Fibroblast of skin of right biceps (primary cell): ENCODE data around the gene SNAPC4.

Experiments used
- DNase-seq: peaks from one replicate; pipeline ENCODE4 v3.0.0-alpha.2; 2013

SNAPC4 gene

GRCh38 chr9:136370687-136371532 lies 29.1 kb downstream of the SNAPC4 start:
- no peak for DNase-seq

DNA sequence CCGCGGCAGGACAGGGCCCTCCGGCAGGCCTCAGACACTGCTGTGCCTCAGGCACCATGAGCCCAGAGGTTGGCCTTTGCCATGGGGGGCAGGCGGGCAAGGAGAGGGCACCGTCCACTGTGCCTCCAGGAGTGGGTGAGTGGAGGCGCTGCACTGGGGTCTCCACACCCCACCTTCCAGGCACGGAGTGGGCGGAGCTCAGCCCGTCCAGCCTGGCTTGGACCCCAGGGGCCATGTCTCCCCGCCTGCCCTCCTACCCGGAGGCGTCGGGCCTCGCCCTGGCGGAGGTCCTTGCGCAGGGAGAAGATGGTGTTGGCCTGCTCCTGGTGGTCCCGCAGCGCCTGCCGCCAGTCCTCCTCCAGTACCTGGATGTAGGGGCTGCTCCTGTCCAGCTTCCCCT lies 29.9 kb downstream of the SNAPC4 start:
- DNase-seq = no peak

DNA sequence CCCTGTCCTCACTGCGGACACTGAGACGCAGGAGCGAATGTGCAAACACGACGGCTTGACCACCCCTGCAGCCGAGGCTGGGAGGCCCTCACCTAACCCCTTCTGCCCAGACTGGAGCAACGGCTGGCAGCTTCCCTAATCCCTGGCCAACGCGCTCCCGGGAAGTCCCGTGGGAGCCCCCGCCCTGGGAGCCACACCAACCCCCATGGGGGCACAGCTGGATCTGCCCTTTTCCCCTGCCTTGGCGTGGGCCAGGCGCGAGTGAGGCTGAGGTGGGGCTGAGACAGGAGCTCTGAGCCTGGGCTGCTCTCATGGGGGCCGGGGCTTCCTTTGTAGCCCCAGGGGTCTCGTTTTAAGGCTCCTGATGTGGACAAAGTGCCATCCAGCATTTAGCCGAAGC lies 31.8 kb downstream of the SNAPC4 start:
- no peak for DNase-seq

DNA sequence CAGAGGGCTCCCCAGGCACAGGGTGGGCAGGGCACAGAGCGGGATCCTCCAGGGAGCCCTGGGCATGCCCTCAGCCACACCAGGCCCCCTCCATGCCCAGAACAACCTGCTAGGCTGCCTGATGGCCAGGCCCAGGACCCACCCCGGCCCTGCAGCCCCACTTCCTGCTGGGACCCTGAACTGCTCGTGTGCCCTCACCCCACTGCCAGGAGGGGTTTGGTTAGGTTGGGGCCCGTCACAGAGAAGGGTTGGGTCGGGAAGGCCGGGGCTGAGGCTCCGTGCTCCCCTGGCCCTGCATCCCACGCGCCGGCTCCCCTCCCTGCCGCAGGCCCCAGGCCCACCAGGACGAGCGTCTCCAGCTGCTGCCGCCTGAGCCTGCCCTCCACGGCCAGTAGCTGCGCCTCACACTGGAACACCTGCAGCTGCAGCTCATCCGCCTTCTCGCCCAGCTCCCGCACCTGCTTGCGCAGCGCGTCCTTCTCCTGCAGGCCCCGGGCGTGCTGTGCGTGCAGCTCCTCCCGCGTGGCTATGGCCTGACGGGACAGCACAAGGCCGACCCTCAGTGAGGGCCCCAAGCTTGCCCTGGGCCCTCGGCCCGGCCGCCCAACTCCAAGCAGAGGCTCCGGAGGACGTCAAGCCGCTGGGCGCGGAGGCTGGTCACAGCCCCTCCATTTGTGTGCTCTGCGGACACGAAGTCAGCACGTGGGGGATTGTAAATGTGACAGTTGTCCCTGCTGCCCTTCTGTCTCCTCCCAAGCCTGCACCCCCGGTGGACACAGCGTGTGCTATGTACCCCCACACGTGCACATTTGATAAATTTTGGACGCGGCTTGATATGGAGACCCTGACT lies 32.4 kb downstream of the SNAPC4 start:
- DNase-seq = no peak

DNA sequence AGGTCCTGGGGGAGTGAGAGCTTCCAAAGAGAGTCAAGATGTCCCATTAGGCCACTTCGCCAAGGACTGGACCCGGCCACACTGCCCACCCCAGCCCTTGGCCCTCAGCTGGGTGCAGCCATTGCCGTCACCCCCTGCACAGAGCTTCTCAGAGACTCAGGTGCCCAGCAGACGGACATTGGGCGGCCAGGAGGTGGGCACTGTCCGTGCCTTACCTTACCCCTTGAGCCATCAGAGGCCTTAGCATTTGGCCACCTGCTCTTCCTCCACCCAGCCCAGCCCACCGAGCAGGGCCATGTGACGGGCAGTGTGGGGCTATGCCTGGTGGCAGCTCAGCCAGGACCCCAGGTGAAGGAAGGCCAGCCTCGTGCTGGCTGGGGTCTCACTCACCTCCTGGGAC lies 33.1 kb downstream of the SNAPC4 start:
- no peak for DNase-seq

DNA sequence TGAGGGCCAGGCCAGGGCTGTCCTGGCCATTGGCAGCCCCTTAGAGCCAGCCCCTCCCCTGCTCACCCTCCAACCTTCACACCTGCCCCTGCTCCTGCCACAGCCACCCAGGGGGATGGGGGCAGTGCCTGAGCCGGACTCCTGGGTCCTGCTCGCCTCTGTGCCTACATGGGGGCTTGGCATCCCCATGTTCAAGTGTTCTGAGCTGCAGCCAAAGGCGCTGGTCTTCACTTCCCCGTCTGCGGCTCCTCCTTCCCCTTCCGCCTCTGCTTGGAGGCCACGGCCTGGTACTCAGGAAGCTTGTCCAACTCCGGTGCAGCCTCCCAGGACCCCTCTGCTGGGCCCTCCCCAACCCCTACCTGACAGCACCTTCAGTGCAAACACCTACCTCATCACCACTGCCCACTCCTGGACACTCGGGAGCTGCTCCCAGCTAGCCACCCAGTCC lies 34.2 kb downstream of the SNAPC4 start:
- no peak for DNase-seq

DNA sequence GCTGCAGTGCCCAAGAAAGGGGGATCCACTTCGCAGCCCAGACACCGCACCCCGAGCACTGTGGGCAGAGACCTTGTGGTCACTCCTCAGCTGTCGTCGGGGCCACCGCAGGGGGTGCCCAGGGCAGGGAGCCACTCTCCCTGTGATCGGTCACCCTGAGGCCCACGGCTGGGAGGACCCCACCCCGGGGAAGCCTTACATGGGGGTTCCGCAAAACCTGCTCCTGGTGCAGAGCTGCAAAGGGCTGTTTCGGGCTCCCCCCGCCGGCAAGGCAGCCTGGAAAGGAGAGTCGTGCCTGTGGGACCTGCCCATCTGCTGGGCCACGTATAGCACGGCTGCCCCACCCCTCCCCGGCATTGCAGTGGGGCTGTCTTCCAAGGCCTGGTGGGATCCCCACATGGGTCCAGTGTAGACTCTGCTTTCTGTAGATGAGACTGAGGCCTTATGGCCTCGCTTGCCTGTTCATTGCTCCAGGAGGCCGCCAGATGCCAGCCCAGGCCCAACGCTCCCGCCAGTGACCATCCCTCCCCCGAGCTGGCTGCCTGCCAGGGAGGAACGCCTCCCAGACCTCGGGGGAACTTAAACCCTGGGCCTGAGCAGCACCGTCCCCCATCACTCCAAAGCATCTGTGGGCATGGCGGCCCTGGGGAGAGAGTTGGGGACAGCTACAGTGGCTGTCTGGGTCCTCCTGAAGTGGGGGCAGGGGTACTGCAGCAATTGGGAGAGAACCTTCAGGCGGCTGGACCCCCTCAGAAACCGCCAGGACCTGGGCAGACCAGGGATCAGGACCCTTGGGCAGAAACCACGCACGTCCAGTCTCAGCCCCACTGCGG lies 34.8 kb downstream of the SNAPC4 start:
- no peak for DNase-seq

GRCh38 chr9:136363949-136364748 lies 35.8 kb downstream of the SNAPC4 start:
- DNase-seq = no peak

DNA sequence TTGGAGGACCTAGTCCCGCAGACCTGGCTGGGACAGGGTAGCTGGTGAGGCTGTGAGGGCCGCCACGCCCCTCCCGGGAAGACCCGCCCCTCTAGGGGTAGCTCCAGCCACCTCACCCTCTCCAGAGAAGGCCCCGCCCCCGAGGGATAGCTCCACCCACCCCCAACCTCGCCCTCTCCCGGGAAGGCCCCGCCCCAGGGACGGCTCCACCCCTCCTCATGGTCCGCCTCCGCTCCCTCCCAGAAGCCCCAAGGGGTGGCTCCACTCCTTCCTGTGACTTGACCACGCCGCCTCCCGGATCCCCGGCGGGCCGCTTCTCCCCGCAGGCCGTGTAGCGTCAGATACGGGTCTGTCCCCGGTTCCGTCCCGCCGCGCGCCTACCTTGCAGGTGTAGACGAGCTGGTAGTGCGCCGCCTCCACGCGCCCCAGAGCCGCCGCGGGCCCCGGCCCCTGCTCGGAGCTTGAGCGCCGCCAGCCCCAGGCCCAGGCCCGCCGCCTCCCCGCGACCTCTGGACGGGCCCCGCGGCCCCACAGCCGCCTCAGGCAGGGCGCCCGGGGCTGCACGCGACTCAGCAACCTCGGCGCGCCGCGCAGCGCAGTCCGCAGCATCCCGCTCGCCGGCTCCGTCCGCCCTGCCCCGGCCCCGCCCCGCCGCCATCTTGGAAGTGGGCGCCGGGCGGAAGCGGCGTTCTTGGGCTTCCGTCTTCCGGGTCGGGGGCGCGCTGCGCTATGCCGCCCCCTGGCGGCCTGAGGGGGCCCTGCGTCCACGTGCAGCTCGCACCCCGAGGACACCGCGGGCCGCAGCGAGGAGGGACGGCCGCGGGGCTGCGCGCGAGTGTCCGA lies 36.6 kb downstream of the SNAPC4 start, which contains the start of gene DNLZ:
Gene DNLZ (minus strand): TSS at position 639 of the 843 bp plus-strand sequence. CDS start 30 bp downstream, at position 609.
- DNase-seq = peak; percentile 95

DNA sequence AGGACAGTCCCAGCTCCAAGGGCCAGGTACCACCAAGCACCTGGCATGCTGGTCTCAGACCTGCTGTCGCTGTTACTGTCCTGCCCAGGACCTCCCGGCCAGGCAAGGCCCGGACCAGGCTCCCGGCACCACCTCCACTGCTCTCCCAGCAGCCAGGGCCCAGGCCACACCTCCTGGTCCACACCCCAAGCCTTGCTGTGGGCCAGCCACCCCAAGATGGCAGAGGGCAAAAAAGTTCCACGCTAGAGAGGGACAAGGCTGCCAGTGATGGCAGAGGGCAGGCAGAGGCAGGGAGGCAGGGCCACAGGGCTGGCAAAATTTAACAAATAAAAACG lies 37.6 kb downstream of the SNAPC4 start:
- DNase-seq = no peak

- DNase-seq = no peak
These were observed 38.1 kb downstream of the SNAPC4 start for GRCh38 chr9:136361754-136362449.

DNA sequence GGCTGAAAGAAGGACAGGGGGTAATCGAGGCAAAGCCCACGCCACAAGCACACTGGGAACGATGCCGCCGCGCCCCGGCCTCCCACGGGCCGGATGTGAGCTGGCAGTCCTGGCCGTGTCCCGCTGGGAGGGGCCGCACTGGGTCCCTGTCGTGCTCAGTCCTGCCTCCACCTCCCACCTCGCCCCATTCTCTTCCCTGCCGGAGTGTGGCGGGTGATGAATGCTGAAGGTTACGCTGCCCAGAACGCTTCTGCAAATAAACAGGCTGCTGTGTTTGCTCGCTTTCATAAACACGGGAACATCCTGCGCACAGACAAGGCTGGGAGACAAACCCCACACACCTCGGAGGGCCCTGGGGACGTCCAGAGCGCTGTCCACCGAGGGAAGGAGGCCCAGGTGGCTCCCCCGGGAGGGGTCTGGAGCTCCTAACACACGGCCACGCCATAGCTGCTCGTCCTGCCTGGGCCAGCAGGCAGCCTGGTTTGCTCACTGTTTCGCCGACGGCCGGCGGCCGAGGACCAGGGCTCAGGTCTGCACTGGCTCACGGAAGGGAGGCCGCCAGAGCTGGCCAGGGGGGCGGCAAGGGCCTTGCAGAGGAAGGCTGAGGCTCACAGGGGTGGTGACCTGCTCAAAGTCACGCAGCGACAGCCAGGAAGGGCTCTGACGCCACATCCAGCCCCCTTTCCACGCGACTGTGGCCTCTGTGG lies 38.8 kb downstream of the SNAPC4 start:
- DNase-seq = no peak

DNA sequence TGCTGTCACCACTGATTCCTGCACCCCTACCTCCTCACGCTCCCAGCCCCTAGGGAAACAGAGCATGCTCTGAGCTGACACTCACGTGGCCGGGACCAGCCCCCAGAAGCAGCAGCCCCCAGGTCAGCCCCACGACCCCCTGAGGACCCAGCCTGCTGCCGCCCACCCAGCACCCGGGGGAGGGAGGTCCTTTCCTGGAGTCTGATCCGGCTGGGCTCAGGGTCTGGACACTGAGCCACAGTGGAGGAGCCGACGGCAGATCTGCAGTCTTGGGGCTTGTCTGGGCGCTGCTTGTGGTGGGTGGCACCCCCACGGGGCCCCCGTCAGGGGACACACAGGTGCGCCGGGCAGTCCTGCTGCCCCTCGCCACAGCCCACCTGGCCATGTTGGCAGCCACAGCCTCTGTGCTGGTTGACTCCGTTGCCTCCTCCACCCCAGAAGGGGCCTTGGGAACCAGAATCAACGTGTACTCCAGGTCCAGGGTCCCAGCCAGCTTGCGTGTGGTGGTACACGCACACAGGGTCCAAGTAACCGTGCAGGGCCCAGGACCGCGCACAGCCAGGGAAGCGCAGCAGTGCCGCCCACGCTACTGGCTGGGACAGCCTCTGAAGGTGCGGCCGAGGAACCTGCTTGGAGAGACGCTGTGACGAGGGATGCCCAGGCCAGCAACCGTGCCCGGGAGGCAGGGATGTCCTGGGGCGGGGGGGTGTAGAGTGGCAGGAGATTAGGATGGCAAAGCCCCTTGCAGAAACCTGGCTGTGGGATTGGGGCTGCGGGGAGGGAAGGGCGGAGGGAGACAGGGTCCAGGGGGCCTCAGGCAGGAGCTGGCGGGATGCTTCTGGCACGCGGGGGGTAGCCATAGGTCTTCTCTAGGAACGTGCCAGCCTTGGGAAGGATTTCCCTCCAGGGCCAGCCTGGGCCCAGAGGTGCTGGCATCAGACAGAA lies 39.9 kb downstream of the SNAPC4 start:
- DNase-seq = no peak

- no peak for DNase-seq
These were observed 41.1 kb downstream of the SNAPC4 start for GRCh38 chr9:136358888-136359287.

GRCh38 chr9:136358016-136358415 lies 42.0 kb downstream of the SNAPC4 start:
- DNase-seq = no peak

DNA sequence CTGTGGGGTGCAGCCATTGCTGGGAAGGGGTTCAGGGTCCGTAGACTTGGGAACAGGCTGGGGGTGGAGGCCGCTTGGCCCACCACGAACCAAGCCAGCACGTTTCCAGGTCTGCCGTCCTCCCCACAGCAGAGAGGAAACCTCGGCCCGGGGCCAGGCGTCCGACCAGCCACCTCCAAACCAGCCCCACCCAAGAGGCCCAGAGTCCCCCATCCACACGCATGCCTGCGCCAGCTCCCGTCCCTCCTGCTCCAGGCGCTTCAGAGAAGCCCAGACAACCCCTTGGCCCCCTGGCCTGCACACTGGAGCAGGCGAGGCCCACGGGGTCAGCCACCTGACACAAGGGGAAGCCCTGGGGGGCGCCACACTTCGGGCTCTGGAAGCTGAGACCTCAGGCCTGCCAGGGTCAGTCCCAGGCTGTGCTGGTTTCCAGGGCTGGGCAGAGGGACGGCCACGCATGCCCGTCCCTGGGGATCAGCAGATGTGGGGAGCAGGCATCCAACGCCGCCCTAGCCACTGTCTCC lies 42.7 kb downstream of the SNAPC4 start:
- DNase-seq = no peak

DNA sequence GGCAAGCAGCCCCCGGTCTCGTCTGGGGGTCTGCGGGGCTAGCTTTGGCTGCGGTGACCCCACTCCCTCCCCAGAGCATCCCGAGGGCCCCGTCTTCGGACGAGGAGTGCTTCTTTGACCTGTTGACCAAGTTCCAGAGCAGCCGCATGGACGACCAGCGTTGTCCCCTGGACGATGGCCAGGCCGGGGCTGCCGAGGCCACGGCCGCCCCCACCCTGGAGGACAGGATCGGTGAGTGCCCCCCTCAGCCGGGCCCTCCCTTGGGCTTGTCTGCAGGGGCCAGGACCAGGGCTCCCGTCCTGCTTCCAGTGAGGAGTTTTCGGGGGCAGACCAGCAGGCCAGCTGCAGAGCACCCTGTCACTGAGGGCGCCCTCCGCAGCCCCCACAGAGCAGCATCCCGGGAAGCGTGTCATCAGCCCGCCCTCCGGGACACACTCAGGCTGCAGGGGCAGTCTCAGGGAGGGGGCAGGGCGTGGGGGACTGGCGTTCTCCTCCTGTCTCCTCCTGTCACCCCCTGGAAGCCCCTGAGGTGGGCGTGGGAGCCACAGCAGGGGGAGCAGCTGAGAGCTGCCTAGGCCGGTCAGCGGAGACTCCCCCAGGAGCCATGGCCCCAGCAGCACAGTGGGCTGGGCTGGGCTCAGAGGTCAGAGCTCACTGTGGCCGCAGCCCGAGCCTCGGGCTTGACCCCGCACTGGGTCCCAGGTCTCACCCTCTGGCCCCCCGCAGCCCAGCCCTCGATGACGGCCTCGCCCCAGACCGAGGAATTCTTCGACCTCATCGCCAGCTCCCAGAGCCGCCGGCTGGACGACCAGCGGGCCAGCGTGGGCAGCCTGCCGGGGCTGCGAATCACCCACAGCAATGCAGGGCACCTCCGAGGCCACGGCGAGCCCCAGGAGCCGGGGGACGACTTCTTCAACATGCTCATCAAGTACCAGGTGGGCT lies 44.1 kb downstream of the SNAPC4 start:
- DNase-seq = no peak
